IPS-20b (cell line): Measurements from ENCODE around the gene RPL22L1.
A peak's percentile ranks its signal among the peaks of the same experiment; 100 is the strongest.
"Not testable (repeated sequence)": the region's sequence is repeated elsewhere in the genome, so short reads cannot be mapped to it uniquely, and the experiment has no call there.

Experiments
- H3K27ac ChIP-seq: one replicate; pipeline ENCODE4 v1.5.1; 2013; ENCODE audit warnings: low read length
- H3K27me3 ChIP-seq: 2 replicates; pipeline ENCODE4 v1.6.1; 2013; ENCODE audit warnings: mild to moderate bottlenecking, low read length, inconsistent platforms; ENCODE audit not compliant: insufficient read depth
- H3K36me3 ChIP-seq: 2 replicates; pipeline ENCODE4 v1.6.1; 2013; ENCODE audit warnings: low read depth, mild to moderate bottlenecking, inconsistent platforms, low read length, moderate library complexity; ENCODE audit not compliant: insufficient read depth
- H3K4me1 ChIP-seq: 2 replicates; pipeline ENCODE4 v1.6.1; 2013; ENCODE audit warnings: mild to moderate bottlenecking, control low read depth, inconsistent platforms, low read length, moderate library complexity; ENCODE audit not compliant: insufficient read depth
- H3K4me3 ChIP-seq: 2 replicates; pipeline ENCODE4 v1.5.1; 2013; ENCODE audit warnings: mild to moderate bottlenecking, low read length, inconsistent platforms
- H3K9ac ChIP-seq: 2 replicates; pipeline ENCODE4 v1.6.1; 2013; ENCODE audit warnings: low read depth, mild to moderate bottlenecking, inconsistent platforms, low read length, moderate library complexity
- H3K9me3 ChIP-seq: 2 replicates; pipeline ENCODE4 v1.6.1; 2013; ENCODE audit warnings: mild to moderate bottlenecking, low read depth, low read length, inconsistent platforms; ENCODE audit not compliant: insufficient read depth

RPL22L1 gene

DNA sequence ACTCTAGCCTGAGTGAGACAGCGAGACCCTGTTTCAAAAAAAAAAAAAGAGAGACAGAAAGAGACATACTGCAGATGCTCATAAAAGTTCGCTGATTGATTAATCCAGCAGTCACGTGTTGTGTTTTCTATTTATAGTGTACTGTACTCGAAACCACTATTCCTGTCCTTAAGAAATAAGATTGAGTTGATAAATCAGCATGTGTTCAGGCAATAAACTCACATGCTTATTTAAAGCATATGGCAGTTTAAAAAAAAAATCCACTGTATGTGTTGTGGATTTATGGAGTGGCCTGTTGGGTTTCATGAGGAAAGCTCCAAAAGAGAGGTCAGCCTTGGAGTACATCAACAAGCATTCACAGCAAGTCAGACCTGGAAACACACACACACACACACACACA, 17.7 kb downstream of the RPL22L1 start:
- Histone ChIP-seq H3K9me3 (no peaks in the 10 kb centered on the region), H3K4me3 (no peak overlapping the region), H3K9ac (no peak overlapping the region), H3K27ac (no peak overlapping the region), H3K36me3 (no peaks in the 10 kb centered on the region), H3K27me3 (no peaks in the 10 kb centered on the region), H3K4me1 (no peaks in the 10 kb centered on the region)

DNA sequence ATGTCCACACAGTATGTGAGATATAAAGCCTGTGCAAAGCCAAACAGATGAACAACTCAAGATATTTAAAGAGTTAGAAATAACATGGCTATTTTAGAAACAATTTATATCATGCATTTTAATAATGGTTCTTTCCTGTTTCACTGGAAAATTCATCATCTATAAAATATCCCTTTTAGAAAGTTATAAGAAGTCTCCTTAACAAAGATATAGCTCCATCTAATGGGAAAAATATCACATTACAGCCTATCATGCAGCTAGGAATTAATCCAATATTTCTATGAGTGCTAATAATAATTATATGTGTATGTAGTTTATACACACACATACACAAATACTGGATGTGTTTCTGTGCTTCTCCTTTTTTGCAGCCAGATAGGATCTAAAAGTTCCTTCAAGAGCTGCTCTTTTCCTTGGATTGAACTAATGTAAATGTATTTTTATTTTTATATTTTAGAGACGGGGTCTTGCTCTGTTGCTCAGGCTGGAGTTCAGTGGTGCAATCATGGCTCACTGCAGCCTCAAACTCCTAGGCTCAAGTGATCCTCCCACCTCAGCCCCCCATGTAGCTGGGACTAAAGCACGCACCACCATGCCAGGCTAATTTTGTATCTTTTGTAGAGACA, 21.6 kb downstream of the RPL22L1 start:
- Histone ChIP-seq H3K4me3 (no peak overlapping the region), H3K9ac (no peak overlapping the region), H3K9me3 (no peaks in the 10 kb centered on the region), H3K36me3 (no peaks in the 10 kb centered on the region), H3K27me3 (no peaks in the 10 kb centered on the region), H3K4me1 (no peaks in the 10 kb centered on the region), H3K27ac (no peak overlapping the region)

DNA sequence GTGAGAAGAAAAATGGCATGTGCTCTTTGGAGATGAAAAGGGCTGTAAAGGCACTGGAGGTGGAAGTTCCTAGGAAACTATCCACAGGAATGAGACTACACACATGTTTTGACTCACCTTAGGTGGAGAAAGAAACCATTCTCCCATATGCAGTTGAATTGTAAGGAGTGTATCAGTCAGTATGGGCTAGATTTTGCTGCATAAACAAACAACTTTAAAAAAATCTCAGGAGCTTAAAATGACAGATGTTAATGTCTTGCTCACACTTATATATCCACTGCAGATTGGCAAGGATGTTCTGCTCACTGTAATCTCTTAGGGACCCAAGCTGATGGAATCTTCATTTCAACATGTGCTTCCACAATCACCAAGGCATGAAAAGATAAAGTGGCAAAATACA, 25.6 kb downstream of the RPL22L1 start:
- H3K9me3 ChIP-seq = no peaks in the 10 kb centered on the region
- no peaks in the 10 kb centered on the region for H3K27me3 ChIP-seq
- no peaks in the 10 kb centered on the region for H3K4me1 ChIP-seq
- no peak overlapping the region for H3K27ac ChIP-seq
- no peaks in the 10 kb centered on the region for H3K36me3 ChIP-seq
- H3K4me3 ChIP-seq = no peak overlapping the region
- H3K9ac ChIP-seq = no peak overlapping the region

- Histone ChIP-seq H3K27me3 (no peaks in the 10 kb centered on the region), H3K4me1 (peaks cover 3% of the 10 kb centered on the region; the same call in 1 of the 2 replicates), H3K9me3 (no peaks in the 10 kb centered on the region), H3K36me3 (no peaks in the 10 kb centered on the region), H3K9ac (no peak overlapping the region), H3K27ac (no peak overlapping the region), H3K4me3 (no peak overlapping the region)
Measured at GRCh38 chr3:170840291-170840859, 29.6 kb downstream of the RPL22L1 start.

DNA sequence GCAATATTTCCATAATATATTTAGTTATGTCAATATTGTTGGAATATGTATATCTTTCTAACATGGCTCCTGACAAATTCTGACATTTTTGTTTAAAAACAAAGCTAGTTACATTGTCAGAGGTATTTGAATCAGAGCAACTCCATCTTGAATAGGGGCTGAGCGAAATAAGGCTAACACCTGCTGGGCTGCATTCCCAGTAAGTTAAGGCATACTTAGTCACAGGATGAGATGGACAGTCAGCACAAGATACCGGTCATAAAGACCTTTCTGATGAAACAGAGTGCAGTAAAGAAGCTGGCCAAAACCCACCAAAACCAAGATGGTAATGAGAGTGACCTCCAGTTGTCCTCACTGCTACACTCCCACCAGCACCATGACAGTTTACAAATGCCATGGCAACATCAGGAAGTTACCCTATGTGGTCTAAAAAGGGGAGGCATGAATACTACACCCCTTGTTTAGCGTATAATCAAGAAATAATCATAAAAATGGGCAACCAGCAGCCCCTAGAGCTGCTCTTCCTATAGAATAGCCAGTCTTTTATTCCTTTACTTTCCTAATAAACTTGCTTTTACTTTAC, 30.4 kb downstream of the RPL22L1 start:
- no peaks in the 10 kb centered on the region for H3K9me3 ChIP-seq
- no peak overlapping the region for H3K27ac ChIP-seq
- H3K4me1 ChIP-seq = peaks cover 7% of the 10 kb centered on the region; the same call in 1 of the 2 replicates
- H3K36me3 ChIP-seq = no peaks in the 10 kb centered on the region
- H3K27me3 ChIP-seq = no peaks in the 10 kb centered on the region
- H3K9ac ChIP-seq = no peak overlapping the region
- no peak overlapping the region for H3K4me3 ChIP-seq

GRCh38 chr3:170836491-170836890, 33.5 kb downstream of the RPL22L1 start:
- Histone ChIP-seq H3K9ac (no peak overlapping the region), H3K4me1 (peaks cover 21% of the 10 kb centered on the region), H3K4me3 (no peak overlapping the region), H3K36me3 (no peaks in the 10 kb centered on the region), H3K9me3 (no peaks in the 10 kb centered on the region), H3K27me3 (no peaks in the 10 kb centered on the region), H3K27ac (no peak overlapping the region)

DNA sequence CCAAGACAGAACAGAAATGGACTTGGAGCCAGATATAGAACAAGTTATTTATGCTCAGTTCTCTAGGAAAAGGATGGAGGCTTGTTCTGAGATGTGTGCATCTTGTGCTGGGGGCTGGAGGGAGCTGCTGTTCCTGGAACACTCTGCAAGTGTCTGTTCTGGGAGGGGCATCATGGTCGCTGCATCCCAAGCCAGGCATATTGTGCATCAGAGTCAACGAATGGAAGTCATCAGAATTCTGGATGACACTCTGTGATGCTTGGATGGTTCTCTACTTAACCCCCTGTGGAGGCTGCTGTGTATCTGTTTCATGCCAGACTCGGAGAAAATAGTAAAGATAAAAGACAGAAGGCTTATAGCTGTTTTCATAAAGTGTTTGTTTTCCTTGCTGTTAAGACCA, 34.7 kb downstream of the RPL22L1 start:
- Histone ChIP-seq H3K9ac (no peak overlapping the region), H3K9me3 (no peaks in the 10 kb centered on the region), H3K36me3 (no peaks in the 10 kb centered on the region), H3K27me3 (no peaks in the 10 kb centered on the region), H3K4me3 (no peak overlapping the region), H3K27ac (no peak overlapping the region), H3K4me1 (peaks cover 23% of the 10 kb centered on the region)

DNA sequence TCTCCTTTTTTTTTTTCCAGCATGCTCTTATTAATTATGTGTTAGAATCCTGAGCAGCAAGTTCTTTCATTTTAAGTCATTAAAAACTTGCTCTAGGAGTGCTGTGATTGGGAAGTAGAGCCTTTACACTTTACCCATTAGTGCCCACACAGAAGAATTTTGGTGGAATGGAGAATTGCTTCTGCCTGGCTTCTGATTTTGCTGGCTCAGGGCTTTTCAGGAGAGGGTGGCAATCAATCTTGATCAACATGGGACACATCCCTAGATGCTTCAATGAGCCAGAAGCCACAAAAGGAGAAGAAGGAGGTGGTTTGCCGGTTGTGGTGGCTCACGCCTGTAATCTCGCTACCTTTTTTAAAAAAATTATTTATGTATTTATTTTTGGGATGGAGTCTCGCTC, 39.4 kb downstream of the RPL22L1 start:
- Histone ChIP-seq H3K36me3 (no peaks in the 10 kb centered on the region), H3K4me3 (no peak overlapping the region), H3K27ac (no peak overlapping the region), H3K9ac (no peak overlapping the region), H3K4me1 (peaks cover 47% of the 10 kb centered on the region), H3K9me3 (no peaks in the 10 kb centered on the region), H3K27me3 (no peaks in the 10 kb centered on the region)

DNA sequence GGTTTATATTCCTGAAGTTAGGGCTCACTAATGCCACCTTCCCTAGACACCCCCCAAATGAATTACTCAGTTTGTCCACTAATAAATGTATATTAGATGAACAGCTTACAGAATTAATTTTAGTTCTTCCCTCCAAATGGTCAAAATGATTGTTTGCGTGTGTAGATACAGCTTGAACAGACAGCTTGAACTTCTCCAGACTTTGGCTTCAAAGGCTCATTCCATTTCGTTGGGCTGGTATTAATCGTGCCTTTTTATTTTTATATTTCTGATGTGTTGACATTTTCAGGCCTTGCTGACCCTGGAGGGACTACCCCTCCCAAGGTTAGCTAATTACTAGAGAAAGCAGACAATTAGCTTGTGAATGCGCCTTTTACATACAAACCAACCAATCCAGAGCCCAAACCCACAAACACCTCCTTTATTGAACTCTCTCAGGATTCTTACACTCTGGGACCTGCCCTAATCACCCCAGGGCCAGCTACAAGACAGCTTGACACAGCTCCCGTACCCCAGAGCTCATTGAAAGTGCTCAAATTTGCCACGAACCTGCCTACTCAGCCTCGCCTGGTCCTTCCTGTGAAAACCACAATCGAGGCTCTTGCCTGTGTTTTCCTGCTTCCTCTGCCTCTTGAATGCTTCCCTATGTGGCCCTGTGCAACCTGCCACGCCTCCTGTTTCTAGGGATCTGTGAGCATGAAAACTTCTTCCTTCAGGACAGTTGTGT, 40.3 kb downstream of the RPL22L1 start:
- H3K36me3 ChIP-seq = no peaks in the 10 kb centered on the region

GRCh38 chr3:170826047-170826446, 43.9 kb downstream of the RPL22L1 start:
- Histone ChIP-seq H3K27me3 (no peaks in the 10 kb centered on the region), H3K9me3 (no peaks in the 10 kb centered on the region), H3K4me3 (peak overlapping the region; percentile 2; the same call in 1 of the 2 replicates), H3K27ac (no peak overlapping the region), H3K36me3 (no peaks in the 10 kb centered on the region), H3K4me1 (peaks cover 25% of the 10 kb centered on the region), H3K9ac (no peak overlapping the region)

More for the DNA sequence above, 40.3 kb downstream of the RPL22L1 start:
- Histone ChIP-seq H3K27ac (no peak overlapping the region), H3K9me3 (no peaks in the 10 kb centered on the region), H3K4me1 (peaks cover 41% of the 10 kb centered on the region), H3K9ac (no peak overlapping the region), H3K27me3 (no peaks in the 10 kb centered on the region), H3K4me3 (no peak overlapping the region)

DNA sequence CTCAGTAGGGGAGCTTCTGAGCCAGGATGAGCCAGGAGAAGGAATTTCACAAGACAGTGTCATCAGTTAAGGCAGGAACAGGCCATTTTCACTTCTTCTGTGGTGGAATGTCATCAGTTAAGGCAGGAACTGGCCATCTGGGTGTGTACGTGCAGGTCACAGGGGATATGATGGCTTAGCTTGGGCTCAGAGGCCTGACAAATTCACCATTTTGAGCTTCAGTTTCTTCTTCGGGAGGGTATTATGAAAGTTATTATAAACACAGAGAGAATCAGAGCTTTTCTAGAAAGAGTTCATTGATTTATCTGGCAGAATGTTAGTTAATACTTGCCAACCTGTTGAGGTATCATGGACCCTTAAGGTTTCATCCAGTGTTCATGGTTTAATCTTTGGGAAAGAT, 46.4 kb downstream of the RPL22L1 start:
- H3K36me3 ChIP-seq, H3K27ac ChIP-seq, H3K27me3 ChIP-seq, H3K9me3 ChIP-seq, H3K9ac ChIP-seq, H3K4me3 ChIP-seq: not testable (repeated sequence)
- H3K4me1 ChIP-seq = peaks cover 13% of the 10 kb centered on the region

DNA sequence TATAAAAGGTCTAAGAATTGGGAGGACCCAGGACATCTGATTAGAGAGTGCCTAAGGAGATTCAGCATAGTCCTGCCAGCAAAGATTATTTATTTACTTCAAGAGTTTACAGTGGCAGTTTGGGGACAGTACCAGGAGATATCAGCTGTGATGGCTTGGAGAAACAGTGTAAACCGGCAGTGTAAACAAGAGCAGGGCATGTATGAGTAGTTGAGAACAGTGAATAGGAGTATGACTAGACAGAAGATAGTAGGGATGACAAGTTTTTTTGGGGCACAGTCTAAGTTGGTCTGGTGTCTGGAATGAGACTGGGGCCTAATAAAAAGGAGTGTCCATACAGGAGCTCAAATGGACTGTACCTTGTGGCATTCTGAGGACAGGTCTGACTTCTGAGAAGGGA, 51.7 kb downstream of the RPL22L1 start:
- not testable (repeated sequence) for H3K9ac ChIP-seq

More for the DNA sequence above, 51.7 kb downstream of the RPL22L1 start:
- H3K27ac ChIP-seq, H3K4me3 ChIP-seq, H3K9me3 ChIP-seq, H3K36me3 ChIP-seq: not testable (repeated sequence)
- Histone ChIP-seq H3K27me3 (peaks cover 11% of the 10 kb centered on the region; the same call in 1 of the 2 replicates), H3K4me1 (peaks cover 25% of the 10 kb centered on the region)
